Activated T-helper 2 cell treated with anti-CD3 and anti-CD28 coated beads, Interferon-gamma antibody, Interleukin-2, Interleukin-4, amounts not matched to agents 10 μg/mL and 5 μg/mL and 100 μg/mL, durations not matched to agents 14 hours and 24 hours and 36 hours (primary cell): Measurements from ENCODE around the gene CPLANE2. TPM values are rescaled to one million over a fixed set of nuclear protein-coding genes. Genes with fewer than 3 reads are reported as not detected.
"Not testable (repeated sequence)": the region's sequence is repeated elsewhere in the genome, so short reads cannot be mapped to it uniquely, and the experiment has no call there.

Experiments
- DNase-seq: peaks from one replicate; pipeline ENCODE4 v3.0.0; 2021; ENCODE audit warnings: low spot score
- H3K27ac Mint-ChIP-seq: one replicate; pipeline ENCODE4 v1.8.0; 2021; ENCODE audit warnings: mixed read lengths
- H3K27me3 Mint-ChIP-seq: one replicate; pipeline ENCODE4 v1.8.0; 2021; ENCODE audit warnings: low read depth, mixed read lengths
- H3K36me3 Mint-ChIP-seq: one replicate; pipeline ENCODE4 v1.8.0; 2021; ENCODE audit warnings: low read depth, mixed read lengths
- H3K4me1 Mint-ChIP-seq: one replicate; pipeline ENCODE4 v1.8.0; 2021; ENCODE audit warnings: low read depth, mixed read lengths
- H3K4me3 Mint-ChIP-seq: one replicate; pipeline ENCODE4 v1.8.0; 2021; ENCODE audit warnings: low read depth, mild to moderate bottlenecking, moderate library complexity, mixed read lengths
- H3K9me3 Mint-ChIP-seq: one replicate; pipeline ENCODE4 v1.8.0; 2021; ENCODE audit warnings: mixed read lengths
- intact Hi-C: fragments of 100-400 bp; cut with micrococcal nuclease; formaldehyde crosslinking; loops from one replicate; pipeline ENCODE4 v1.15.1; 2023
- total RNA-seq: library from RNA; stranded (reverse); gene quantifications from 2 replicates; pipeline ENCODE4 v1.2.3, GENCODE V29; 2022

The CPLANE2 gene
- total RNA-seq, 1 donor from 2014 or later = 3.2 TPM

GRCh38 chr1:16257556-16257955 lies 20.6 kb upstream of the CPLANE2 start:
- H3K27ac Mint-ChIP-seq, H3K4me3 Mint-ChIP-seq, H3K27me3 Mint-ChIP-seq, intact Hi-C loops, H3K4me1 Mint-ChIP-seq, DNase-seq, H3K9me3 Mint-ChIP-seq: not testable (repeated sequence)
- H3K36me3 Mint-ChIP-seq = peaks cover 23% of the 10 kb centered on the region

GRCh38 chr1:16256478-16256877 lies 19.5 kb upstream of the CPLANE2 start:
- Mint-ChIP-seq H3K27ac (no peak overlapping the region), H3K36me3 (peaks cover 32% of the 10 kb centered on the region), H3K4me3 (no peak overlapping the region)

DNA sequence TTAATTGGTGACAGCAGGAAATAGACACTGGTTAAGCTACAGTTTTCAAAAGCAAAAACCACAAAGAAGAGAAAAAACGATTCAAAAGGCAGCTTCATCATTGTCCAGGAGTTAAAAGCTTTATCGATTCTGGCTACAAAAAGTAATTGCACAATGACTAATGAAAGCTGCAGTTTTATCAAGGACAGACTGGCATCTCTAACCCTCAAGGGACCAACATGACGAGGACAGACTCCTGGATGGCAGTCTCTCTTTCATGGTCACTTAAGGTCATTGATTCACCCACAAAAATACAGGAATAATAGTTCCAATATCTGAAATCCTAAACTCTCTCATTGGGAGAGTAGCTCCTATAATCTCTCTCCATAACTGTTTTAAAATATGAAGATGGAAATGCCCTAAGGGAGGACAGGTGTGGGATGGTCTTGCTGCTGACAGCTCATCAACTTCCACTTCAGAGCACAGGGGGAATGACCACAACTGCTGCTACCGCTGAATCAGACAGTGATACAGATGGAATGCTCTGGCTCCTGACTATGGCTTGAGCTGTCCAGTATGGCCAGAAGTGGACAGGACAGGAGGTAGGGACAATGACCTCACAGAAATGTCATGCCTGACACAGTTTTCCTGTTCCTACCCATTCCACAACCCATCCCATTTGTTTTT lies 17.4 kb upstream of the CPLANE2 start:
- no peak overlapping the region for H3K27ac Mint-ChIP-seq
- peaks cover 10% of the 10 kb centered on the region for H3K4me1 Mint-ChIP-seq
- no peak for DNase-seq
- no peaks in the 10 kb centered on the region for H3K27me3 Mint-ChIP-seq
- no peaks in the 10 kb centered on the region for H3K9me3 Mint-ChIP-seq
- no peak overlapping the region for H3K4me3 Mint-ChIP-seq
- H3K36me3 Mint-ChIP-seq = peaks cover 38% of the 10 kb centered on the region
- intact Hi-C loops = no loop called here

More at GRCh38 chr1:16256478-16256877, 19.5 kb upstream of the CPLANE2 start:
- Mint-ChIP-seq H3K27me3 (no peaks in the 10 kb centered on the region), H3K9me3 (no peaks in the 10 kb centered on the region), H3K4me1 (peaks cover 8% of the 10 kb centered on the region)
- intact Hi-C loops = no loop called here
- DNase-seq = no peak

DNA sequence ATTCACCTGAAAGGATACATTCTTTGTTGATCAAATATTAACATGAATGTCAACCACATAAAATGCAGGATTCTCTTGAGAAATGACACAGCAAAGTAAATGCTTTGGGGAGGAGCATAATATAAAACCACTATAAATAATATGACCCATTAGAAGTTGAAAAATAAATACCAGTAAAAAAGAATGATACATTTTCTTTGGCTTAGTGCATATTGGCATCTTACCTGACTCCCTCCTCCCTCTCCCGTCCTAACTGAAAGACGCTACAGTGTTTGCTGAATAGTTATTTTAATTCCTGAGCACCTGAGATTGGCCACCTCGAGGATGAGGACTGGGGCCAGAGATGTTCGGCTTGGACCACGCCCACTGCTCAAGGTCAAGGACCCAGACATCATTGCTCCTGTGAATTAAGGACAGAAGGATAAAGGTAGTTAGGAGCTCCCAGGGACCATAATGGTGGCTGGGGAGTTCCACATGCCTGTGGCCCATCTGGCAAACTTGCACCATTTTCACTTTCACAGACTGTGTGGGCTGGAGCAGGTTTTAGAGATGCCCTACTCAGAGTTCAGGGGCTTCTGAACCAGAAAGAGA lies 16.4 kb upstream of the CPLANE2 start:
- no peaks in the 10 kb centered on the region for H3K27me3 Mint-ChIP-seq
- H3K4me3 Mint-ChIP-seq = no peak overlapping the region
- H3K4me1 Mint-ChIP-seq = peaks cover 9% of the 10 kb centered on the region
- H3K9me3 Mint-ChIP-seq = no peaks in the 10 kb centered on the region
- H3K27ac Mint-ChIP-seq = no peak overlapping the region
- peaks cover 41% of the 10 kb centered on the region for H3K36me3 Mint-ChIP-seq
- intact Hi-C loops = no loop called here
- DNase-seq = no peak

DNA sequence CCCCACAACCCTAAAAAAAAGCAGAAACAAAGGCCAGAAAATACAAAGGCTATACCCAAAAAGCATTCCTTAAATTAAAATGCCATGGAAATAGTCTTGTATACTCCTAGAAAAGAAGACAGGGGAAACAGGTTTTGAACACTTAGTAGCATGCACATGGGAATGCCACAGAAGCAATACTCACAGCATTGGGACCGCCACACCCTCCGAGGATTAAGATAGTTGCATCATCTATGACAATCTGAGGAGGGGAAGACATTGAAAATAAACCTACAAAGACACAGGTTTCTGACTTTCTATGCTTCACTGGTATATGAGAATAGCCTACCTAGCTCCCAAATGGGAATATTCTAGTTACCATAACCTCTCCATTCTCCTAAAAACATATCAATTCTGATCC lies 15.9 kb upstream of the CPLANE2 start:
- Mint-ChIP-seq H3K27me3 (no peaks in the 10 kb centered on the region), H3K4me1 (peaks cover 9% of the 10 kb centered on the region), H3K9me3 (no peaks in the 10 kb centered on the region), H3K4me3 (no peak overlapping the region), H3K27ac (no peak overlapping the region), H3K36me3 (peaks cover 41% of the 10 kb centered on the region)
- intact Hi-C loops = no loop called here
- DNase-seq = no peak

GRCh38 chr1:16251381-16251780 lies 14.4 kb upstream of the CPLANE2 start:
- H3K4me3 Mint-ChIP-seq = no peak overlapping the region
- H3K27me3 Mint-ChIP-seq = no peaks in the 10 kb centered on the region
- no peaks in the 10 kb centered on the region for H3K9me3 Mint-ChIP-seq
- intact Hi-C loops = no loop called here
- DNase-seq = no peak
- peaks cover 44% of the 10 kb centered on the region for H3K36me3 Mint-ChIP-seq
- no peak overlapping the region for H3K27ac Mint-ChIP-seq
- H3K4me1 Mint-ChIP-seq = peaks cover 9% of the 10 kb centered on the region

DNA sequence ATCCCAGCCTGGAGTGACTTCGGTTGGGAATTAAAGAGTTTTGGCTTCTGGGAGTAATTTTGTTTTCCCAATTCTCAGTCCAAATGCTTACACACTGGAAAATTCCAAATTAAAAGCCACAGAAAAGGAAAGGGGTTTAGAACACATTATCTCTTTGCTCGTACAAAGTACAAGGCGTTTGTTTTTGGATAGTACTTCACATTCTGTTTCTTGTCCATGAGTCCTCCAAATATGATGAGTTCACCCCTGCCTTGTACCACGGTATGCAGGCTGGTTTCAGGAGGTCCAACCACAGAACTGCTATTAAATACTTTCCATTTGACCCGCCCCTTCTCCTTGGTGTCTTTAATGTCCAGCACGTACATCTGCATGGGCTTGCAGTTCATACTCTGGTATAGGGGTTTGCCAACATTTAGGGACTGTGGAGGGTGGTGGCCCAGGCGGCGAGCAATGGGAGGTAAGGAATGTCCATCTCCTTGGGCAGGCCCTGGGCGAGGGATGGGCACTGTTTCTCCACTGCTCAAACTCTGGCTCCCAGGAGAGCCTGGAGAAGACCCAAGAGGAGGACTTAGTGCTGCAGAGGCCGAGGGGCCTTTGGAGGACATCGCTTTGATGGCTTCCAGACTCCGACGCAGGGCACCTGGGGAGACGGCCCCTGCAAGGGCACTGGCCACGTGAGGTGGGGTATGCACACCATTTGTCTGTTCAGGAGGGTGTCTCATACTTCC lies 13.7 kb upstream of the CPLANE2 start:
- no peak overlapping the region for H3K27ac Mint-ChIP-seq
- peaks cover 41% of the 10 kb centered on the region for H3K36me3 Mint-ChIP-seq
- DNase-seq = no peak
- intact Hi-C loops = no loop called here
- H3K4me3 Mint-ChIP-seq = no peak overlapping the region
- H3K9me3 Mint-ChIP-seq = no peaks in the 10 kb centered on the region
- peaks cover 9% of the 10 kb centered on the region for H3K4me1 Mint-ChIP-seq
- H3K27me3 Mint-ChIP-seq = no peaks in the 10 kb centered on the region

GRCh38 chr1:16249596-16250241 lies 12.7 kb upstream of the CPLANE2 start:
- Mint-ChIP-seq H3K9me3 (no peaks in the 10 kb centered on the region), H3K4me3 (no peak overlapping the region), H3K27ac (no peak overlapping the region), H3K4me1 (peaks cover 7% of the 10 kb centered on the region), H3K36me3 (peaks cover 33% of the 10 kb centered on the region), H3K27me3 (no peaks in the 10 kb centered on the region)
- intact Hi-C loops = no loop called here
- no peak for DNase-seq

DNA sequence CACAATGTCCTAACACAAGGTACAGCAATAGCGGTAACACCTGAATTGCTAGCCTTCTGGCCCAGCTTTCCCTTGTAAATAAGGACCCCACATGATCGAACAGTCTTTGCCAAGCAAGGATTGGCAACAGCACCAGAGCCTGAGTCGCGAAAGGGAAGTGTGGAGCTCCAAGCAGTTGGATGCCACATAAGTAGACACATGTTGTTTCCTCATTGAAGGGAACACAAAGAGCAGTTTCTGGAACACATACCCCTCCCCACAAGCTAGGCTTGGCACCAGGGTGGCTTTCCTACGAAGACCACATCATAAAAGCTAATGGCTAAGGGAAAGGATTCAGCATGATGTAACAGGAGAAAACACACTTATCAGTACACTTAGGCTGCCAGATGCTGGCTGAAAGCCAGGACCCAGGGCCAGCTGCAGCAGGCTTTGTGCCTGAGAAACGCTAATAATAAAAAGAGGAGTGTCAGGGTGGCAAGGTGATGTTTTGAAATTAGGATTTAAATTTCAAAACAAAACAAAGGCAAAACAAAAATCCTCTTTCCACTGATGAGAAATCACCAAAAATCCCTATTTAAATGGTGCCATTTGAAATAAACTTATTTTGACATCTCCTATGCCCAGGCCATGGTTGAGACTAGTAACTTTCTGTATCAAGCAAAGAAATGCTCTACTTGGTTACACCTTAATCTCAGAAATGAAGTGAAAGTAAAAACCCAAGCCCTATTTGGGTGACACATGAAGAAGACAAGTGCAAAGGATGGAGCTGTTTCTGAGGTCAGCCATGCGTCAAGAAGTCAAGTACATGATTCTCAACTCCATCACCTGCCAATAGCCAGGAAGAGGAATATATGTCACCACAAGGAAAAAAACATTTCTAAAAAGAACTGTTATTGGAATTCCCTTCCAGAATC lies 11.9 kb upstream of the CPLANE2 start:
- Mint-ChIP-seq H3K4me1 (peaks cover 9% of the 10 kb centered on the region), H3K9me3 (no peaks in the 10 kb centered on the region), H3K36me3 (peaks cover 29% of the 10 kb centered on the region), H3K4me3 (no peak overlapping the region), H3K27me3 (no peaks in the 10 kb centered on the region), H3K27ac (no peak overlapping the region)
- DNase-seq = no peak
- intact Hi-C loops = no loop called here

DNA sequence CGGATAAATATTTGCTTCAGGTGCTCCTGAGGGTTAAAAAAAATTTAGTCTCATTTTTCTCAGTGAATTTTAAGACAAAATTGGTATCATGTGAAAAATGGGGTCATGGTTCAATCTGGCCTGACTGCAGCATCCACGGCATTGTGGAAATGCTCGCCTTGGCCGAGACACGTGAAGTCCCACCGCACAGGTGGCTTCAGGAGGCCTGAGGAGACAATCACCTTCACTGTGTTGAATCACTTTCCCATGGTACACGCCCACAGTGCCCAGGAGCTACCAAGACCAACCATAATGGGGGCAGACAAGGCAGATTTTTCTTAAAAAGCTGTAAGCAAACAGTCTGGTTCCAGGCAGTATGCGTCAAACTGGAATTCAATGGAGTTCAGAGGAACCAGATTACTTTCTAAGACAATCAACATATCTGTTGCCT lies 11.0 kb upstream of the CPLANE2 start:
- H3K4me1 Mint-ChIP-seq = peaks cover 9% of the 10 kb centered on the region
- no peaks in the 10 kb centered on the region for H3K9me3 Mint-ChIP-seq
- H3K27me3 Mint-ChIP-seq = no peaks in the 10 kb centered on the region
- intact Hi-C loops = no loop called here
- H3K4me3 Mint-ChIP-seq = no peak overlapping the region
- DNase-seq = no peak
- H3K36me3 Mint-ChIP-seq = peaks cover 27% of the 10 kb centered on the region
- H3K27ac Mint-ChIP-seq = no peak overlapping the region

- Mint-ChIP-seq H3K27ac (no peak overlapping the region), H3K4me3 (no peak overlapping the region), H3K36me3 (peaks cover 23% of the 10 kb centered on the region), H3K27me3 (no peaks in the 10 kb centered on the region), H3K4me1 (peaks cover 9% of the 10 kb centered on the region), H3K9me3 (no peaks in the 10 kb centered on the region)
- intact Hi-C loops = no loop called here
- DNase-seq = no peak
Measured at GRCh38 chr1:16247441-16247840, 10.5 kb upstream of the CPLANE2 start.

GRCh38 chr1:16246961-16247360 lies 10.0 kb upstream of the CPLANE2 start:
- intact Hi-C loops = no loop called here
- Mint-ChIP-seq H3K27ac (no peak overlapping the region), H3K9me3 (no peaks in the 10 kb centered on the region), H3K4me3 (no peak overlapping the region), H3K36me3 (peaks cover 19% of the 10 kb centered on the region), H3K27me3 (no peaks in the 10 kb centered on the region), H3K4me1 (peaks cover 9% of the 10 kb centered on the region)
- no peak for DNase-seq
